Loucy (cell line): ENCODE data around the gene PLAC8L1.

Experiments used
- CTCF ChIP-seq: fragments of 200-600 bp; sonication (generic); conservative IDR thresholded peaks from 2 replicates; pipeline ENCODE4 v1.5.1; 2014; ENCODE audit warnings: mild to moderate bottlenecking, antibody characterized with exemption, low read length
- EZH2phosphoT487 ChIP-seq: fragments of 200-600 bp; IDR thresholded peaks from 2 replicates; pipeline ENCODE4 v1.6.1; 2018; ENCODE audit warnings: antibody characterized with exemption, mild to moderate bottlenecking, moderate library complexity, borderline replicate concordance

DNA sequence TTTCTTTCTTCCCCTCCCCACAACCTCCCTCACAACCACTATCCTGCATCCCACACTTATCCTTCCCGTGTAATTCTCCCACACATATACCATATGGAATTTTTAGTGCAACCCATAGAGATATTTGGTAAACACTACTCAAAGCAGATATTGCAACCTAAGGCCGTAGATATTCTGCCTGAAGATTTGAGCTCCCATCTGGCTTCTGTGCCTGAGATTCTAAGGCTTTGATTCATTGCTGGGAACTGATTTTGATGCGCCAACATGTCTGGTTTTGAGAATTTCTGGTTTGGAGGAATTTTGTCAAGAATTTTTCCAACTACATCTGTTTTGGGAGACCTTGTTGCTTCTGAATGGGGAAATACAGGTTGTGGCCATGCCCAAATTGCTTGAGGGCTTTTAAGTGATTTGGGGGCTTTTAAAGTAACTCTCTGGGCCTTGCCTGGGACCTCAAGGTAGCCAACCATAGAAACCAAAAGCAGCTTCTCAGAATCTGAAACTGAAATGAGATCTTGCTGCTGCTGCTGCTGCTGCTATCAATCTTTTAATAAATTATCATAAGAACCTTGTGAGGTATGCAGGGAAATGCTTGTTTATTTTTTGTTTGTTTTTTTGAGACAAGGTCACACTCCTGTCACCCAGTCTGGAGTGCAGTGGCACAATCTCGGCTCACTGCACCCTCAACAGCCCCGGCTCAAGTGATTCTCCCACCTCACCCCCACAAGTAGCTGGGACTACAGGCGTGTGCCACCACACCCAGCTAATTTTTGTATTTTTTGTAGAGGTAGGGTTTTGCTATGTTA lies 36.2 kb downstream of the PLAC8L1 start:
- TF ChIP-seq CTCF (no peak), EZH2phosphoT487 (no peak)
